Adrenal gland (tissue), 12 donors: ENCODE data around the gene TBC1D22A. TPM values are rescaled to one million over a fixed set of nuclear protein-coding genes. Genes with fewer than 3 reads are reported as not detected.

ENCODE experiments used
- DNase-seq, 7 donors: peaks; one replicate each; pipeline ENCODE4 v3.0.0-alpha.2; 2019 to 2020
- H3K27ac ChIP-seq, 5 donors: fragments of 200-600 bp; sonication (generic) in 4 of 5; 1 replicate in 3 of 5; 2 replicates in 2 of 5; pipeline versions ENCODE4 v1.5.1 to v1.8.0; 2016 to 2020; ENCODE audit warnings: mild to moderate bottlenecking in 1 of 5
- H3K27me3 ChIP-seq: fragments of 200-600 bp; 2 replicates; pipeline ENCODE4 v1.8.0; 2021
- H3K36me3 ChIP-seq, 2 donors: fragments of 200-600 bp; replicated peaks in 1 of 2; 1 replicate in 1 of 2; 2 replicates in 1 of 2; pipeline versions ENCODE4 v1.5.1 to v1.8.0; 2018 to 2022
- H3K4me1 ChIP-seq, 2 donors: fragments of 200-600 bp; replicated peaks in 1 of 2; 1 replicate in 1 of 2; 2 replicates in 1 of 2; pipeline versions ENCODE4 v1.5.1 to v1.8.0; 2018 to 2021
- H3K4me3 ChIP-seq, 4 donors: fragments of 200-600 bp; sonication (generic) in 3 of 4; one replicate each; pipeline ENCODE4 v1.5.1; 2016 to 2018
- H3K9me3 ChIP-seq, 3 donors: fragments of 200-600 bp; sonication (generic) in 1 of 3; replicated peaks in 1 of 3; 1 replicate in 2 of 3; 2 replicates in 1 of 3; pipeline versions ENCODE4 v1.5.1 to v1.8.0; 2016 to 2021
- POLR2A ChIP-seq, 2 donors: fragments of 450-650 bp; IDR thresholded peaks; one replicate each; pipeline ENCODE4 v1.6.1; 2017; ENCODE audit warnings: antibody characterized with exemption in 2 of 2, mild to moderate bottlenecking in 2 of 2, moderate library complexity in 1 of 2
- WGBS, 4 donors: extraction: QIAGEN DNeasy Blood & Tissue Kit in 2 of 4; methylation state at CpG; one replicate each; pipeline versions ENCODE4 v1.1.5 to v1.1.7; 2013 to 2017; 5-methylcytosine and 5-hydroxymethylcytosine counted together
- intact Hi-C, 2 donors: fragments of 100-400 bp; cut with DNase I; formaldehyde crosslinking; loops; one replicate each; pipeline versions ENCODE4 v1.14.1 to v1.15.0; 2022 to 2023
- polyA plus RNA-seq, 3 donors: library from polyadenylated mRNA; stranded (reverse); fragments of 200-250 nt in 2 of 3; fragments of 350-450 nt in 1 of 3; fragmentation: Illumina TruSeq in 1 of 3; extraction: RNeasy Lipid Tissue Mini Kit (QIAGEN cat#74804) in 1 of 3; gene quantifications; one replicate each; pipeline ENCODE4 v1.2.3, GENCODE V29; 2013 to 2014
- total RNA-seq, 9 donors: library from RNA; depleted of rRNA in 4 of 9; stranded (reverse); fragments of >200 nt in 4 of 9; fragments of 120-200 nt in 1 of 9; fragmentation: NEBNext Ultra II Directional in 1 of 9; extraction: Animal tissue kit (Norgen Biotek cat#: 25700) in 1 of 9; gene quantifications; one replicate each; pipeline versions ENCODE4 v1.1.0 to v1.2.4, GENCODE V29; 2013 to 2023
- TF ChIP-seq, protein P1 (sequence below), 6 experiments: fragments of 450-650 bp in 4 of 6; fragments of 200-600 bp in 2 of 6; sonication (generic) in 1 of 6; IDR thresholded peaks; 1 replicate in 5 of 6; 2 replicates in 1 of 6; pipeline versions ENCODE4 v1.5.1 to v1.8.0; 2016 to 2021; ENCODE audit warnings: antibody characterized with exemption in 6 of 6, mild to moderate bottlenecking in 2 of 6, moderate library complexity in 1 of 6
- donor health status: healthy with polysubstance abuse.
- donor health status: Bipolar disorder and iron deficiency.
- donor health status: DM: yes; HTN: yes; CAD: no.
- donor health status: DM: no; HTN: no; CAD: no.
- donor health status: DM: no; HTN: no; CAD: no.
- donor health status: DM: yes; HTN: yes; CAD: no.

TBC1D22A gene
- total and polyA plus RNA-seq, 12 donors, result 11.5 to 44.2 (median 28.1) TPM

DNA sequence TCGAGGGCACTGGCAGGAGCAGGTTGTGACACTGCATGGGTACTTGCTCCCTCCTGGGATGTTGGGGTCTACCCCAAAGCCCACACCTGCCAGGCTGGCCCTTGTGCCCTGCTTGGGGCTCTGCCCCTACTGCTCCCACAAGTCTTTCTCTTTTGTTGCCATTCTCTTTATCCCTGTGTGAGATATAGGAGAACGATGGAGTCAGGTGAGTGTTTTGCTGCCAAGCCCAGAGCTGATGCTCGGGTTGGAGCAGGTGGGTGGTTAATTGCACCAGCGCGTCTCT lies 292.6 kb downstream of the TBC1D22A start:
- intact Hi-C loops, result no loop called here
- Histone ChIP-seq H3K9me3 (no peaks in the 10 kb centered on the region), H3K27me3 (no peaks in the 10 kb centered on the region), H3K4me1 (no peaks in the 10 kb centered on the region), H3K36me3 (no peaks in the 10 kb centered on the region), H3K4me3 (no peak overlapping the region), H3K27ac (no peak overlapping the region)
- WGBS, 4 donors, result 95 to 98% (median 97%) methylated on average over 4 to 5 of the region's 5 CpGs
- TF ChIP-seq, protein P1, sequence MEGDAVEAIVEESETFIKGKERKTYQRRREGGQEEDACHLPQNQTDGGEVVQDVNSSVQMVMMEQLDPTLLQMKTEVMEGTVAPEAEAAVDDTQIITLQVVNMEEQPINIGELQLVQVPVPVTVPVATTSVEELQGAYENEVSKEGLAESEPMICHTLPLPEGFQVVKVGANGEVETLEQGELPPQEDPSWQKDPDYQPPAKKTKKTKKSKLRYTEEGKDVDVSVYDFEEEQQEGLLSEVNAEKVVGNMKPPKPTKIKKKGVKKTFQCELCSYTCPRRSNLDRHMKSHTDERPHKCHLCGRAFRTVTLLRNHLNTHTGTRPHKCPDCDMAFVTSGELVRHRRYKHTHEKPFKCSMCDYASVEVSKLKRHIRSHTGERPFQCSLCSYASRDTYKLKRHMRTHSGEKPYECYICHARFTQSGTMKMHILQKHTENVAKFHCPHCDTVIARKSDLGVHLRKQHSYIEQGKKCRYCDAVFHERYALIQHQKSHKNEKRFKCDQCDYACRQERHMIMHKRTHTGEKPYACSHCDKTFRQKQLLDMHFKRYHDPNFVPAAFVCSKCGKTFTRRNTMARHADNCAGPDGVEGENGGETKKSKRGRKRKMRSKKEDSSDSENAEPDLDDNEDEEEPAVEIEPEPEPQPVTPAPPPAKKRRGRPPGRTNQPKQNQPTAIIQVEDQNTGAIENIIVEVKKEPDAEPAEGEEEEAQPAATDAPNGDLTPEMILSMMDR (IDR thresholded peaks at IDR 0.05), result no peak
- TF ChIP-seq POLR2A (IDR thresholded peaks at IDR 0.05), result no peak
- DNase-seq, result no peak

DNA sequence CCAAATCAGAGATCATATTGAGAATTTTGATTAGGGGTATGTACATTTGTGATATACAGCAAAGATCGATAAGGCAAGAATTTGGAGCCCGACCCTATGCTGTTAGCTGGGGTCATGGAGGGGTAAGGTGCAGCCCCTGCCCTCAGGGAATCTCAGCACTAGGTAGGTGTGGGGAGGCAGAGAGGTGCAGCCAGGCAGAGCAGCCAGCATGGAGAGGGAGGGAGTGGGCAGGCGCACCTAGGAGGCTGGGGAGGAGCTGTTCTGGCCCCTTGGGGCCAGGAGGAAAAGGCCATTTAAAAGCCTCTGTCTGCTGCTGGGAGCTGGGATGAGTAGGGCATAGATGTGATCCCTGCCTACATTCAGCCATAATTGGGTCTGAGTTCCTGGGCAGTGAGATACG lies 293.0 kb downstream of the TBC1D22A start:
- no peak for DNase-seq

DNA sequence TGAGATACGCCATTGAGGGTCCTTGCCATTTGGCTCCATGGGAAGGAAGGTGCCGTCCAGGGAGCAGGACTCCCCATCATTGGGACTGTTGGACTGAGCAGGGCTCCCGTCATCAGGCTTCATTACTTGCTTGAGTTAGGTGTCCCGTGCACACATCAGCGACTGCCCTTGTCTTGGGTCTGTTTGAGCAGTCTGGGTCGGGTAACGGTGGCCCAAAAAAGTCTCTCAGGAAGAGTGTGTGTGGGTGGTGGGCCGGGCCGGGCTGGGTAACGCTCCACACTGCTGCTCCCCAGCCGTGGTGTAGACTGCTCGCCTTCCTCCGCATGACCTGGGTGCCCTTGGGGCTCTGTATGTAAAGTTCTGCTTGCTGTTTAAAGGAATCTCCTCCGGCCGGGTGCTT lies 293.5 kb downstream of the TBC1D22A start:
- Histone ChIP-seq H3K4me1 (no peaks in the 10 kb centered on the region), H3K27me3 (no peaks in the 10 kb centered on the region), H3K36me3 (no peaks in the 10 kb centered on the region), H3K4me3 (no peak overlapping the region), H3K9me3 (no peaks in the 10 kb centered on the region), H3K27ac (no peak overlapping the region)
- TF ChIP-seq, protein P1 (IDR thresholded peaks at IDR 0.05), result no peak
- TF ChIP-seq POLR2A (IDR thresholded peaks at IDR 0.05), result no peak
- DNase-seq, result no peak
- intact Hi-C loops, result no loop called here
- 91 to 97% (median 94%) methylated on average over 3 to 15 of the region's 15 CpGs for WGBS, 4 donors

More for the DNA sequence above, 293.0 kb downstream of the TBC1D22A start:
- H3K27ac ChIP-seq, result no peak overlapping the region
- no peaks in the 10 kb centered on the region for H3K27me3 ChIP-seq
- no peak for TF ChIP-seq POLR2A (IDR thresholded peaks at IDR 0.05)
- TF ChIP-seq, protein P1 (IDR thresholded peaks at IDR 0.05), result no peak
- WGBS, 4 donors, result 92 to 100% (median 98%) methylated on average over 4 of the region's 4 CpGs
- no peaks in the 10 kb centered on the region for H3K36me3 ChIP-seq
- no peak overlapping the region for H3K4me3 ChIP-seq
- intact Hi-C loops, result no loop called here
- H3K4me1 ChIP-seq, result no peaks in the 10 kb centered on the region
- no peaks in the 10 kb centered on the region for H3K9me3 ChIP-seq

DNA sequence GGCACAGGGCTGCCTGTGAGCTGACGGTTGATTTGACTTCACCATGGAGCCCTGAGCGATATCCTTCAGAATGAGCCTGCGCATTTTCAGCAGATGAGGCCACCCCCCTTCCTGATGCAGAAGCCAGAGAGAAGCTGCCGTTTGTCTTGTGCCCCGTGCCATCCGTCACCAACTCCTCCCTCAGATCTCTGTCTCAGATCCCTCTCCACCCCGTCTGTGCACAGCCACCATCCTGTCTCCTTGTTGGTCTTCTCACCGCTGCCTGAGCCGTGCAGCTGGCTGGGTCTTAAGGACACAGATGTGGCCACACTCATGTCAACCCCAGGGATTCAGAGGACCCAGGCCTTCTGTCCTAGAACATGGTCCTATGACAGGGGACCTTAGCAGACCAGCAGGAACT lies 293.9 kb downstream of the TBC1D22A start:
- Histone ChIP-seq H3K4me1 (no peaks in the 10 kb centered on the region), H3K27me3 (no peaks in the 10 kb centered on the region), H3K36me3 (no peaks in the 10 kb centered on the region), H3K27ac (no peak overlapping the region), H3K9me3 (no peaks in the 10 kb centered on the region), H3K4me3 (no peak overlapping the region)
- intact Hi-C loops, result no loop called here
- DNase-seq, result no peak
- 85 to 93% (median 89%) methylated on average over 8 to 9 of the region's 9 CpGs for WGBS, 4 donors
- no peak for TF ChIP-seq POLR2A (IDR thresholded peaks at IDR 0.05)
- TF ChIP-seq, protein P1 (IDR thresholded peaks at IDR 0.05), result no peak
